H1 (cell line): Measurements from ENCODE around the gene COL20A1. TPM values are rescaled to one million over a fixed set of nuclear protein-coding genes. Genes with fewer than 3 reads are reported as not detected.

ENCODE experiments used
- CTCF ChIA-PET: fragments of 300-600 bp; sonication (Branson Sonifier 250); formaldehyde crosslinking; loops from one replicate; lab custom pipeline; 2021; ENCODE audit not compliant: partially characterized antibody; lab: Charles Lee
- POLR2A ChIA-PET: fragments of 300-600 bp; sonication (Branson Sonifier 250); formaldehyde crosslinking; loops from one replicate; lab custom pipeline; 2021; ENCODE audit warnings: inconsistent platforms; ENCODE audit not compliant: partially characterized antibody; lab: Charles Lee
- DNase-seq, 2 experiments: peaks; one replicate each; pipeline versions ENCODE4 v3.0.0 to v3.0.0-alpha.2; 2010 to 2022; ENCODE audit warnings: low spot score in 2 of 2, low read depth in 1 of 2, mixed read lengths in 1 of 2
- FAIRE-seq: peaks from 2 replicates; lab custom pipeline; 2011; peaks lifted over from hg19 to GRCh38; lab: Jason Lieb, UNC
- H2AFZ ChIP-seq: 2 replicates; pipeline ENCODE4 v1.8.1; 2012; ENCODE audit warnings: low read length, inconsistent platforms
- H2AK5ac ChIP-seq: 2 replicates; pipeline ENCODE4 v1.6.1; 2013; ENCODE audit warnings: low read depth, low read length
- H2BK120ac ChIP-seq: replicated peaks from 2 replicates; pipeline ENCODE3; 2013; ENCODE audit warnings: low read depth, low read length, inconsistent platforms
- H2BK12ac ChIP-seq: 2 replicates; pipeline ENCODE4 v1.6.1; 2013; ENCODE audit warnings: low read depth, low read length
- H2BK15ac ChIP-seq: 2 replicates; pipeline ENCODE4 v1.6.1; 2013; ENCODE audit warnings: low read length
- H2BK20ac ChIP-seq: 2 replicates; pipeline ENCODE4 v1.6.1; 2013; ENCODE audit warnings: low read length
- H2BK5ac ChIP-seq: 2 replicates; pipeline ENCODE4 v1.6.1; 2013; ENCODE audit warnings: low read depth, low read length
- H3K14ac ChIP-seq: 2 replicates; pipeline ENCODE4 v1.6.1; 2013; ENCODE audit warnings: inconsistent platforms; ENCODE audit not compliant: insufficient read length
- H3K18ac ChIP-seq: 2 replicates; pipeline ENCODE4 v1.6.1; 2013; ENCODE audit warnings: low read length; ENCODE audit errors: extremely low read depth
- H3K23ac ChIP-seq: 2 replicates; pipeline ENCODE4 v1.6.1; 2013; ENCODE audit warnings: inconsistent platforms; ENCODE audit not compliant: insufficient read length
- H3K23me2 ChIP-seq: 2 replicates; pipeline ENCODE4 v1.6.1; 2013; ENCODE audit warnings: low read depth, low read length
- H3K27ac ChIP-seq: 2 replicates; pipeline ENCODE4 v1.6.1; 2011; ENCODE audit warnings: low read depth, low read length, inconsistent platforms
- H3K27me3 ChIP-seq, 4 experiments: replicated peaks in 1 of 4; 1 replicate in 1 of 4; 2 replicates in 3 of 4; pipeline versions ENCODE4 v1.6.1 to v1.8.1; 2011 to 2013; ENCODE audit warnings: low read length in 3 of 4, mild to moderate bottlenecking in 3 of 4, inconsistent platforms in 2 of 4, mixed read lengths in 2 of 4, moderate library complexity in 1 of 4; ENCODE audit not compliant: control insufficient read depth in 3 of 4, insufficient read depth in 3 of 4; ENCODE audit errors: extremely low read depth in 1 of 4
- H3K36me3 ChIP-seq, 4 experiments: 2 replicates each; pipeline versions ENCODE4 v1.6.1 to v1.8.1; 2011 to 2013; ENCODE audit warnings: mild to moderate bottlenecking in 4 of 4, low read length in 3 of 4, moderate library complexity in 2 of 4, control low read depth in 1 of 4, inconsistent platforms in 1 of 4; ENCODE audit not compliant: insufficient read depth in 4 of 4, control insufficient read depth in 2 of 4
- H3K4ac ChIP-seq: replicated peaks from 2 replicates; pipeline ENCODE3; 2013; ENCODE audit warnings: low read length, low read depth, mixed read lengths, inconsistent platforms; ENCODE audit not compliant: insufficient read length
- H3K4me1 ChIP-seq, 4 experiments: replicated peaks in 1 of 4; 1 replicate in 1 of 4; 2 replicates in 3 of 4; pipeline versions ENCODE4 v1.6.1 to v1.8.1; 2011 to 2013; ENCODE audit warnings: low read length in 3 of 4, inconsistent platforms in 2 of 4, mixed read lengths in 1 of 4; ENCODE audit not compliant: insufficient read depth in 4 of 4, control insufficient read depth in 3 of 4
- H3K4me2 ChIP-seq, 2 experiments: 2 replicates each; pipeline versions ENCODE4 v1.6.1 to v1.8.1; 2011 to 2013; ENCODE audit warnings: low read depth in 2 of 2, low read length in 2 of 2, control low read depth in 1 of 2, inconsistent platforms in 1 of 2, mild to moderate bottlenecking in 1 of 2; ENCODE audit not compliant: insufficient read depth in 1 of 2
- H3K4me3 ChIP-seq, 4 experiments: fragments of 200-600, 300-600 bp in 1 of 4; sonication (generic), shearing (Covaris generic), sonication (Bioruptor Twin) in 1 of 4; 2 replicates each; pipeline versions ENCODE4 v1.5.1 to v1.8.1; 2011 to 2016; ENCODE audit warnings: low read length in 4 of 4, low read depth in 3 of 4, control low read depth in 2 of 4, inconsistent platforms in 2 of 4, mild to moderate bottlenecking in 2 of 4, mixed read lengths in 1 of 4, moderate library complexity in 1 of 4; ENCODE audit not compliant: insufficient read depth in 2 of 4; ENCODE audit errors: extremely low read depth in 1 of 4
- H3K56ac ChIP-seq: replicated peaks from 2 replicates; pipeline ENCODE3; 2013; ENCODE audit warnings: low read depth, mild to moderate bottlenecking, mixed read lengths, low read length, inconsistent platforms; ENCODE audit not compliant: insufficient read length
- H3K79me1 ChIP-seq: 2 replicates; pipeline ENCODE4 v1.6.1; 2013; ENCODE audit warnings: low read depth, low read length, control low read depth
- H3K79me2 ChIP-seq, 2 experiments: 2 replicates each; pipeline versions ENCODE4 v1.6.1 to v1.8.1; 2012 to 2013; ENCODE audit warnings: low read length in 2 of 2, mild to moderate bottlenecking in 2 of 2, inconsistent platforms in 1 of 2; ENCODE audit not compliant: insufficient read depth in 2 of 2, control insufficient read depth in 1 of 2
- H3K9ac ChIP-seq, 4 experiments: replicated peaks in 1 of 4; 1 replicate in 1 of 4; 2 replicates in 3 of 4; pipeline versions ENCODE4 v1.6.1 to v1.8.1; 2011 to 2013; ENCODE audit warnings: low read depth in 3 of 4, low read length in 3 of 4, control low read depth in 2 of 4, mild to moderate bottlenecking in 2 of 4, moderate library complexity in 2 of 4, inconsistent platforms in 1 of 4; ENCODE audit errors: extremely low read depth in 1 of 4
- H3K9me3 ChIP-seq, 2 experiments: 2 replicates each; pipeline versions ENCODE4 v1.6.1 to v1.8.1; 2012 to 2013; ENCODE audit warnings: mild to moderate bottlenecking in 2 of 2, moderate library complexity in 2 of 2, control low read depth in 1 of 2, inconsistent platforms in 1 of 2, low read depth in 1 of 2, low read length in 1 of 2, mixed read lengths in 1 of 2; ENCODE audit not compliant: insufficient read depth in 2 of 2
- H4K20me1 ChIP-seq, 2 experiments: replicated peaks in 1 of 2; 2 replicates each; pipeline versions ENCODE3 to v1.8.1; 2011 to 2013; ENCODE audit warnings: inconsistent platforms in 2 of 2, low read length in 2 of 2, mild to moderate bottlenecking in 1 of 2; ENCODE audit not compliant: insufficient read depth in 2 of 2, control insufficient read depth in 1 of 2
- H4K5ac ChIP-seq: 2 replicates; pipeline ENCODE4 v1.6.1; 2013; ENCODE audit warnings: low read length, low read depth, mixed read lengths, inconsistent platforms; ENCODE audit not compliant: insufficient read length
- H4K8ac ChIP-seq: 2 replicates; pipeline ENCODE4 v1.8.0; 2013; ENCODE audit warnings: mild to moderate bottlenecking, moderate library complexity, low read length, inconsistent platforms; ENCODE audit not compliant: insufficient read depth; ENCODE audit errors: extremely low read depth
- H4K91ac ChIP-seq: replicated peaks from 2 replicates; pipeline ENCODE3; 2013; ENCODE audit warnings: low read length, mixed read lengths, inconsistent platforms; ENCODE audit not compliant: insufficient read length
- EZH2 ChIP-seq: fragments of 200-600 bp; sonication (generic); IDR thresholded peaks from 2 replicates; pipeline ENCODE4 v1.7.1; 2012; ENCODE audit warnings: low read depth, mild to moderate bottlenecking, moderate library complexity, low read length, inconsistent platforms; ENCODE audit not compliant: severe bottlenecking
- KDM1A ChIP-seq: fragments of 200-600, 300-600 bp; sonication (generic); IDR thresholded peaks from 2 replicates; pipeline ENCODE4 v1.7.1; 2016; ENCODE audit warnings: mild to moderate bottlenecking, low read length, borderline replicate concordance
- TAF1 ChIP-seq: IDR thresholded peaks from 2 replicates; pipeline ENCODE4 v1.6.1; 2011; ENCODE audit warnings: mild to moderate bottlenecking, low read depth, low read length
- WGBS, 2 experiments: shearing (Covaris generic) in 1 of 2; methylation state at CpG; one replicate each; pipeline versions ENCODE4 v1.1.6 to v1.1.7; 2013 to 2015; ENCODE audit warnings: low lambda C conversion rate in 2 of 2, mixed read lengths in 2 of 2, inconsistent platforms in 1 of 2, low coverage in 1 of 2, missing lambda C conversion rate in 1 of 2; ENCODE audit not compliant: insufficient replicate concordance in 2 of 2, insufficient coverage in 1 of 2, insufficient read length in 1 of 2; ENCODE audit errors: extremely low coverage in 1 of 2, missing lambda C conversion rate in 1 of 2; 5-methylcytosine and 5-hydroxymethylcytosine counted together
- polyA plus RNA-seq, 7 experiments: library from polyadenylated mRNA; depleted of rRNA in 3 of 7; stranded (reverse) in 5 of 7; unstranded in 2 of 7; fragments of >200 nt in 5 of 7; fragments of 200-250 nt in 2 of 7; gene quantifications; 1 replicate in 5 of 7; 2 replicates in 1 of 7; 4 replicates in 1 of 7; pipeline versions ENCODE4 v1.2.1 to v1.2.3, GENCODE V29; 2011 to 2013; ENCODE audit warnings: missing spikeins in 2 of 7, mixed read lengths in 2 of 7
- total RNA-seq: library from RNA; stranded (reverse); fragmentation: NEBNext Ultra II Directional; extraction: Animal tissue kit (Norgen Biotek cat#: 25700); gene quantifications from 2 replicates; pipeline ENCODE4 v1.2.1, GENCODE V29; 2021

COL20A1 gene
- total and polyA plus RNA-seq, 2 of the 8 experiments (the other 6 are each of a cell fraction or from before 2014, with no cell fraction given) = 0.19 to 0.21 TPM

- H3K14ac ChIP-seq = no peak overlapping the region
- no peak for FAIRE-seq
Measured at GRCh38 chr20:63351326-63351700, 58.3 kb downstream of the COL20A1 start.

More at GRCh38 chr20:63351326-63351700, 58.3 kb downstream of the COL20A1 start:
- H3K9ac ChIP-seq = no peak overlapping the region
- no peak overlapping the region for H3K23ac ChIP-seq
- no peaks in the 10 kb centered on the region for H3K79me2 ChIP-seq
- H3K18ac ChIP-seq = no peak overlapping the region
- no peak overlapping the region for H4K8ac ChIP-seq
- H3K36me3 ChIP-seq = no peaks in the 10 kb centered on the region
- peaks cover 0 to 8% of the 10 kb centered on the region in 2 experiments; a peak in 2 of 4 replicates for H3K9me3 ChIP-seq
- ChIA-PET CTCF (interaction anchor here (1.0 to 2.1 kb wide), 4 partner anchors 30 to 379 kb away, joined by 3 to 14 read pairs (median 7); no protein-coding TSS in a partner anchor), POLR2A (interaction anchor here (1.2 to 1.6 kb wide), 2 partner anchors 11 to 57 kb away, joined by 3 read pairs; no protein-coding TSS in a partner anchor)
- peaks cover 0 to 2% of the 10 kb centered on the region in 2 experiments for H4K20me1 ChIP-seq
- no peak overlapping the region for H3K4ac ChIP-seq
- H3K79me1 ChIP-seq = no peaks in the 10 kb centered on the region
- H3K23me2 ChIP-seq = no peaks in the 10 kb centered on the region
- H4K91ac ChIP-seq = no peak overlapping the region
- no peak overlapping the region for H3K4me2 ChIP-seq
- H3K27ac ChIP-seq = no peak overlapping the region
- H2BK120ac ChIP-seq = no peak overlapping the region
- H3K27me3 ChIP-seq = no peaks in the 10 kb centered on the region
- H3K4me3 ChIP-seq = no peak overlapping the region
- WGBS, 2 experiments = 91% methylated on average over 12 of the region's 12 CpGs; no CpG with 5 or more reads in 1 of the 2 experiments
- H4K5ac ChIP-seq = no peak overlapping the region
- no peak overlapping the region for H2BK15ac ChIP-seq
- no peak overlapping the region for H2BK5ac ChIP-seq
- TF ChIP-seq KDM1A (peak; percentile 38; the same call in 1 of the 2 replicates), TAF1 (no peak), EZH2 (no peak)
- H2BK20ac ChIP-seq = no peak overlapping the region
- 0 out of 2 replicates have a peak overlapping the region, but pooled peaks have one; percentile 1 for H2BK12ac ChIP-seq
- H3K56ac ChIP-seq = no peak overlapping the region
- no peak overlapping the region for H2AK5ac ChIP-seq
- DNase-seq = no peak
- H2AFZ ChIP-seq = no peak overlapping the region
- H3K4me1 ChIP-seq = peaks cover 0 to 11% (median 8%) of the 10 kb centered on the region in 4 experiments; a peak in 5 of 7 replicates
